ENCODE measurements around the gene COL9A3.

The COL9A3 gene

GRCh38 chr20:62806383-62807050 is 10.3 kb upstream of the COL9A3 start:
- Mint-ChIP-seq H3K27me3 (no peaks in the 10 kb centered on the region), H3K36me3 (peaks cover 15% of the 10 kb centered on the region), H3K9me3 (no peaks in the 10 kb centered on the region), H3K4me1 (peaks cover 31% of the 10 kb centered on the region), H3K27ac (peak overlapping the region; percentile 67), H3K4me3 (peak overlapping the region; percentile 80)
- DNase-seq = no peak
- CTCF ChIA-PET = interaction anchor here (2.2 kb wide), 2 partner anchors 12 to 307 kb away, joined by 7 to 14 read pairs; no protein-coding TSS in a partner anchor

GRCh38 chr20:62807444-62808210 is 9.2 kb upstream of the COL9A3 start:
- Mint-ChIP-seq H3K4me1 (peaks cover 31% of the 10 kb centered on the region), H3K27ac (no peak overlapping the region), H3K4me3 (no peak overlapping the region), H3K36me3 (peaks cover 20% of the 10 kb centered on the region), H3K9me3 (no peaks in the 10 kb centered on the region), H3K27me3 (no peaks in the 10 kb centered on the region)
- CTCF ChIA-PET = interaction anchor here (1.1 to 2.2 kb wide), 11 partner anchors 10 to 398 kb away, joined by 3 to 14 read pairs (median 5); no protein-coding TSS in a partner anchor
- no peak for DNase-seq

- H3K36me3 Mint-ChIP-seq = peaks cover 22% of the 10 kb centered on the region
- H3K4me1 Mint-ChIP-seq = peaks cover 31% of the 10 kb centered on the region
- CTCF ChIA-PET = interaction anchor here (0.7 to 2.2 kb wide), 16 partner anchors 11 to 399 kb away, joined by 3 to 14 read pairs (median 4); no protein-coding TSS in a partner anchor
- H3K9me3 Mint-ChIP-seq = no peaks in the 10 kb centered on the region
- H3K27ac Mint-ChIP-seq = peak overlapping the region; percentile 56
- peak overlapping the region; percentile 53 for H3K4me3 Mint-ChIP-seq
- peak; percentile 81 for DNase-seq
- no peaks in the 10 kb centered on the region for H3K27me3 Mint-ChIP-seq
Measured at GRCh38 chr20:62808211-62808865, 8.5 kb upstream of the COL9A3 start.

- Mint-ChIP-seq H3K27me3 (peaks cover 10% of the 10 kb centered on the region), H3K4me1 (peaks cover 21% of the 10 kb centered on the region), H3K36me3 (peaks cover 19% of the 10 kb centered on the region), H3K9me3 (no peaks in the 10 kb centered on the region), H3K27ac (no peak overlapping the region), H3K4me3 (no peak overlapping the region)
- DNase-seq = no peak
- CTCF ChIA-PET = interaction anchor here (1.0 to 1.6 kb wide), 3 partner anchors 49 to 310 kb away, joined by 3 to 4 read pairs (median 3); no protein-coding TSS in a partner anchor
Measured at GRCh38 chr20:62809530-62810428, 7.1 kb upstream of the COL9A3 start.

GRCh38 chr20:62811320-62811719 is 5.5 kb upstream of the COL9A3 start:
- H3K4me1 Mint-ChIP-seq = peaks cover 21% of the 10 kb centered on the region
- no peak overlapping the region for H3K4me3 Mint-ChIP-seq
- H3K27ac Mint-ChIP-seq = no peak overlapping the region
- H3K27me3 Mint-ChIP-seq = peaks cover 25% of the 10 kb centered on the region
- DNase-seq = no peak
- no peaks in the 10 kb centered on the region for H3K9me3 Mint-ChIP-seq
- H3K36me3 Mint-ChIP-seq = peaks cover 17% of the 10 kb centered on the region
- CTCF ChIA-PET = interaction anchor here (1.1 kb wide), 1 partner anchor 402 kb away, joined by 3 read pairs; no protein-coding TSS in a partner anchor

GRCh38 chr20:62811720-62812119 is 5.1 kb upstream of the COL9A3 start:
- Mint-ChIP-seq H3K36me3 (peaks cover 16% of the 10 kb centered on the region), H3K27ac (no peak overlapping the region)

GRCh38 chr20:62812181-62812906 is 4.5 kb upstream of the COL9A3 start:
- Mint-ChIP-seq H3K27ac (no peak overlapping the region), H3K4me1 (peaks cover 14% of the 10 kb centered on the region), H3K27me3 (peaks cover 30% of the 10 kb centered on the region), H3K4me3 (no peak overlapping the region), H3K36me3 (peaks cover 16% of the 10 kb centered on the region), H3K9me3 (no peaks in the 10 kb centered on the region)
- CTCF ChIA-PET = no interaction called here
- no peak for DNase-seq

More at GRCh38 chr20:62811720-62812119, 5.1 kb upstream of the COL9A3 start:
- DNase-seq = no peak
- CTCF ChIA-PET = interaction anchor here (1.1 kb wide), 1 partner anchor 402 kb away, joined by 3 read pairs; no protein-coding TSS in a partner anchor
- peaks cover 17% of the 10 kb centered on the region for H3K4me1 Mint-ChIP-seq
- no peak overlapping the region for H3K4me3 Mint-ChIP-seq
- H3K9me3 Mint-ChIP-seq = no peaks in the 10 kb centered on the region
- H3K27me3 Mint-ChIP-seq = peaks cover 29% of the 10 kb centered on the region

GRCh38 chr20:62812907-62813200 is 4.0 kb upstream of the COL9A3 start:
- H3K9me3 Mint-ChIP-seq = no peaks in the 10 kb centered on the region
- no peak overlapping the region for H3K4me3 Mint-ChIP-seq
- peaks cover 35% of the 10 kb centered on the region for H3K27me3 Mint-ChIP-seq
- DNase-seq = no peak
- peaks cover 11% of the 10 kb centered on the region for H3K4me1 Mint-ChIP-seq
- CTCF ChIA-PET = no interaction called here
- H3K27ac Mint-ChIP-seq = no peak overlapping the region
- peaks cover 14% of the 10 kb centered on the region for H3K36me3 Mint-ChIP-seq

GRCh38 chr20:62813588-62813987 is 3.3 kb upstream of the COL9A3 start:
- Mint-ChIP-seq H3K27me3 (peaks cover 43% of the 10 kb centered on the region), H3K27ac (no peak overlapping the region), H3K9me3 (no peaks in the 10 kb centered on the region), H3K4me3 (no peak overlapping the region), H3K36me3 (peaks cover 9% of the 10 kb centered on the region), H3K4me1 (peaks cover 7% of the 10 kb centered on the region)
- no peak for DNase-seq
- CTCF ChIA-PET = interaction anchor here (1.1 kb wide), 1 partner anchor 9 kb away, joined by 3 read pairs; no protein-coding TSS in a partner anchor

GRCh38 chr20:62814060-62814708 is 2.7 kb upstream of the COL9A3 start:
- H3K4me3 Mint-ChIP-seq = no peak overlapping the region
- H3K27ac Mint-ChIP-seq = no peak overlapping the region
- CTCF ChIA-PET = interaction anchor here (1.1 kb wide), 1 partner anchor 8 kb away, joined by 3 read pairs; no protein-coding TSS in a partner anchor
- peaks cover 7% of the 10 kb centered on the region for H3K4me1 Mint-ChIP-seq
- no peak for DNase-seq
- H3K9me3 Mint-ChIP-seq = no peaks in the 10 kb centered on the region
- peaks cover 7% of the 10 kb centered on the region for H3K36me3 Mint-ChIP-seq
- H3K27me3 Mint-ChIP-seq = peaks cover 49% of the 10 kb centered on the region

GRCh38 chr20:62814709-62815065 is 2.2 kb upstream of the COL9A3 start:
- Mint-ChIP-seq H3K27ac (no peak overlapping the region), H3K9me3 (no peaks in the 10 kb centered on the region), H3K36me3 (peaks cover 6% of the 10 kb centered on the region), H3K27me3 (peaks cover 54% of the 10 kb centered on the region), H3K4me1 (peaks cover 7% of the 10 kb centered on the region), H3K4me3 (no peak overlapping the region)
- DNase-seq = no peak
- CTCF ChIA-PET = interaction anchor here (1.1 kb wide), 1 partner anchor 8 kb away, joined by 3 read pairs; no protein-coding TSS in a partner anchor

GRCh38 chr20:62815066-62815991 is 1.5 kb upstream of the COL9A3 start:
- Mint-ChIP-seq H3K9me3 (no peaks in the 10 kb centered on the region), H3K36me3 (peaks cover 6% of the 10 kb centered on the region), H3K4me3 (no peak overlapping the region), H3K4me1 (peaks cover 7% of the 10 kb centered on the region), H3K27ac (no peak overlapping the region), H3K27me3 (peaks cover 60% of the 10 kb centered on the region)
- DNase-seq = no peak
- CTCF ChIA-PET = interaction anchor here (1.3 kb wide), 1 partner anchor 194 kb away, joined by 4 read pairs; no protein-coding TSS in a partner anchor
